ENCODE results near the gene SMNDC1.
A peak's percentile ranks its signal among the peaks of the same experiment; 100 is the strongest.

SMNDC1 gene

GRCh38 chr10:110305767-110306451, 1.2 kb upstream of the SMNDC1 start:
- Mint-ChIP-seq H3K9me3 (no peaks in the 10 kb centered on the region), H3K4me1 (peaks cover 51% of the 10 kb centered on the region), H3K27ac (peak overlapping the region; percentile 99), H3K36me3 (ENCODE audit: low read depth) (peaks cover 28% of the 10 kb centered on the region), H3K27me3 (ENCODE audit: low read depth, poor library complexity) (no peaks in the 10 kb centered on the region), H3K4me3 (peak overlapping the region; percentile 99)
- TF ChIP-seq CTCF (IDR thresholded peaks at IDR 0.05) = peak; percentile 55
- peak; percentile 14 for DNase-seq

GRCh38 chr10:110304394-110304779, 333 bp downstream of the SMNDC1 start:
- no peak for TF ChIP-seq CTCF (IDR thresholded peaks at IDR 0.05)
- peak; percentile 77 for DNase-seq
- peaks cover 33% of the 10 kb centered on the region for H3K36me3 Mint-ChIP-seq (ENCODE audit: low read depth)
- H3K4me3 Mint-ChIP-seq = peak overlapping the region; percentile 99
- H3K4me1 Mint-ChIP-seq = peaks cover 50% of the 10 kb centered on the region
- no peaks in the 10 kb centered on the region for H3K27me3 Mint-ChIP-seq (ENCODE audit: low read depth, poor library complexity)
- H3K9me3 Mint-ChIP-seq = no peaks in the 10 kb centered on the region
- peak overlapping the region; percentile 99 for H3K27ac Mint-ChIP-seq

- no peak for TF ChIP-seq CTCF (IDR thresholded peaks at IDR 0.05)
- no peak for DNase-seq
- H3K4me1 Mint-ChIP-seq = peaks cover 50% of the 10 kb centered on the region
- peak overlapping the region; percentile 99 for H3K4me3 Mint-ChIP-seq
- H3K27me3 Mint-ChIP-seq (ENCODE audit: low read depth, poor library complexity) = no peaks in the 10 kb centered on the region
- peaks cover 38% of the 10 kb centered on the region for H3K36me3 Mint-ChIP-seq (ENCODE audit: low read depth)
- H3K9me3 Mint-ChIP-seq = no peaks in the 10 kb centered on the region
- peak overlapping the region; percentile 99 for H3K27ac Mint-ChIP-seq
Measured at GRCh38 chr10:110303681-110304080, 1.0 kb downstream of the SMNDC1 start.

- TF ChIP-seq CTCF (IDR thresholded peaks at IDR 0.05) = no peak
- Mint-ChIP-seq H3K27me3 (ENCODE audit: low read depth, poor library complexity) (no peaks in the 10 kb centered on the region), H3K4me1 (peaks cover 42% of the 10 kb centered on the region), H3K4me3 (no peak overlapping the region), H3K36me3 (ENCODE audit: low read depth) (peaks cover 67% of the 10 kb centered on the region), H3K27ac (no peak overlapping the region), H3K9me3 (no peaks in the 10 kb centered on the region)
- DNase-seq = no peak
Measured at GRCh38 chr10:110300486-110300986, 4.2 kb downstream of the SMNDC1 start.

GRCh38 chr10:110296966-110297365, 7.8 kb downstream of the SMNDC1 start:
- DNase-seq = no peak
- H3K36me3 Mint-ChIP-seq (ENCODE audit: low read depth) = peaks cover 67% of the 10 kb centered on the region
- H3K9me3 Mint-ChIP-seq = no peaks in the 10 kb centered on the region
- no peaks in the 10 kb centered on the region for H3K27me3 Mint-ChIP-seq (ENCODE audit: low read depth, poor library complexity)
- H3K4me3 Mint-ChIP-seq = no peak overlapping the region
- peaks cover 11% of the 10 kb centered on the region for H3K4me1 Mint-ChIP-seq
- no peak overlapping the region for H3K27ac Mint-ChIP-seq
- TF ChIP-seq CTCF (IDR thresholded peaks at IDR 0.05) = no peak

- H3K9me3 Mint-ChIP-seq = no peaks in the 10 kb centered on the region
- H3K27ac Mint-ChIP-seq = peak overlapping the region; percentile 41
Measured at GRCh38 chr10:110286841-110287240, 17.9 kb downstream of the SMNDC1 start.

More at GRCh38 chr10:110286841-110287240, 17.9 kb downstream of the SMNDC1 start:
- H3K4me3 Mint-ChIP-seq = no peak overlapping the region
- no peaks in the 10 kb centered on the region for H3K4me1 Mint-ChIP-seq
- peaks cover 20% of the 10 kb centered on the region for H3K36me3 Mint-ChIP-seq (ENCODE audit: low read depth)
- TF ChIP-seq CTCF (IDR thresholded peaks at IDR 0.05) = no peak
- no peaks in the 10 kb centered on the region for H3K27me3 Mint-ChIP-seq (ENCODE audit: low read depth, poor library complexity)
- no peak for DNase-seq
